IMR-90 (cell line): ENCODE results near the gene AZU1.

Source experiments
- POLR2A ChIP-seq: IDR thresholded peaks from 2 replicates; pipeline ENCODE4 v1.6.1; 2012; ENCODE audit warnings: mild to moderate bottlenecking, low read depth, low read length
- RAD21 ChIP-seq: IDR thresholded peaks from 2 replicates; pipeline ENCODE4 v1.6.1; 2012; ENCODE audit warnings: low read length, improper control_type of control experiment
- SMC3 ChIP-seq: fragments of 150-350 bp; IDR thresholded peaks from 2 replicates; pipeline ENCODE4 v1.6.1; 2016; ENCODE audit warnings: low read depth, mild to moderate bottlenecking, antibody characterized with exemption, low read length, moderate library complexity
- TF ChIP-seq, protein P1 (sequence below): conservative IDR thresholded peaks from 2 replicates; pipeline ENCODE4 v1.5.1; 2012; ENCODE audit warnings: mild to moderate bottlenecking, low read depth, low read length, improper control_type of control experiment

DNA sequence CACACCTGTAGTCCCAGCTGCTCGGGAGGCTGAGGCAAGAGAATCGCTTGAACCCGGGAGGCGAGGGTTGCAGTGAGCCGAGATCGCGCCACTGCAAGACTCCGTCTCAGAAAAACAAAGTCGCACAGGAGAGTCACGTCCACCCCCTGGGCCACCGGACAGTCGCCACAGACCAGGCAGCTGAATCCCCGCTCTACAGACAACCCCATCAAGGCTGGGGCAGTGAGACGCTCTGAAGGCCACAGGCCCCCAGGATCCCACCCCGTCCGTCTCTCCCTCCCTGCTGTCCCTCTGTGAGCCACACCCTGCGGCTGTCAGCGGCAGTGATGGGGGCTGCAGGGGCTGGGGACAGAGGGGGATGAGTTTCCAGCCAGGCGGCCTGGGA, 45.8 kb upstream of the AZU1 start:
- TF ChIP-seq, protein P1, sequence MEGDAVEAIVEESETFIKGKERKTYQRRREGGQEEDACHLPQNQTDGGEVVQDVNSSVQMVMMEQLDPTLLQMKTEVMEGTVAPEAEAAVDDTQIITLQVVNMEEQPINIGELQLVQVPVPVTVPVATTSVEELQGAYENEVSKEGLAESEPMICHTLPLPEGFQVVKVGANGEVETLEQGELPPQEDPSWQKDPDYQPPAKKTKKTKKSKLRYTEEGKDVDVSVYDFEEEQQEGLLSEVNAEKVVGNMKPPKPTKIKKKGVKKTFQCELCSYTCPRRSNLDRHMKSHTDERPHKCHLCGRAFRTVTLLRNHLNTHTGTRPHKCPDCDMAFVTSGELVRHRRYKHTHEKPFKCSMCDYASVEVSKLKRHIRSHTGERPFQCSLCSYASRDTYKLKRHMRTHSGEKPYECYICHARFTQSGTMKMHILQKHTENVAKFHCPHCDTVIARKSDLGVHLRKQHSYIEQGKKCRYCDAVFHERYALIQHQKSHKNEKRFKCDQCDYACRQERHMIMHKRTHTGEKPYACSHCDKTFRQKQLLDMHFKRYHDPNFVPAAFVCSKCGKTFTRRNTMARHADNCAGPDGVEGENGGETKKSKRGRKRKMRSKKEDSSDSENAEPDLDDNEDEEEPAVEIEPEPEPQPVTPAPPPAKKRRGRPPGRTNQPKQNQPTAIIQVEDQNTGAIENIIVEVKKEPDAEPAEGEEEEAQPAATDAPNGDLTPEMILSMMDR = no peak
- TF ChIP-seq RAD21 (no peak), SMC3 (no peak), POLR2A (no peak)
